Activated CD4-positive, CD25-positive, alpha-beta regulatory T cell treated with anti-CD3 and anti-CD28 coated beads, Interleukin-2, amount 50 U/mL, for 16 hours (primary cell): Measurements from ENCODE around the gene HAUS8.
"Not testable (repeated sequence)": the region's sequence is repeated elsewhere in the genome, so short reads cannot be mapped to it uniquely, and the experiment has no call there.

ENCODE experiments used
- DNase-seq: peaks from one replicate; pipeline ENCODE4 v3.0.0-alpha.2; 2020; ENCODE audit warnings: low read depth, low spot score

HAUS8 gene

GRCh38 chr19:17075035-17075863 lies at the start of gene HAUS8, which contains the start of gene MYO9B:
TSS of gene HAUS8 (minus strand) at chr19:17075452. CDS start at chr19:17075422, 30 bp downstream.
TSS of gene MYO9B (plus strand) at chr19:17075777. CDS start at chr19:17101718, 25,941 bp downstream.
- peak; percentile 100 for DNase-seq

GRCh38 chr19:17124025-17124424 lies 48.8 kb upstream of the HAUS8 start:
- no peak for DNase-seq

- DNase-seq: no peak
These were observed 47.8 kb upstream of the HAUS8 start for GRCh38 chr19:17123041-17123440.

GRCh38 chr19:17121736-17122293 lies 46.6 kb upstream of the HAUS8 start:
- no peak for DNase-seq

GRCh38 chr19:17118957-17119356 lies 43.7 kb upstream of the HAUS8 start:
- DNase-seq: no peak

- no peak for DNase-seq
These were observed 41.9 kb upstream of the HAUS8 start for GRCh38 chr19:17116996-17117702.

- DNase-seq: no peak
These were observed 39.2 kb upstream of the HAUS8 start for GRCh38 chr19:17114414-17114831.

- no peak for DNase-seq
These were observed 38.0 kb upstream of the HAUS8 start for GRCh38 chr19:17113127-17113785.

GRCh38 chr19:17112700-17113099 lies 37.4 kb upstream of the HAUS8 start:
- DNase-seq: no peak

GRCh38 chr19:17112271-17112670 lies 37.0 kb upstream of the HAUS8 start:
- DNase-seq: no peak

- no peak for DNase-seq
These were observed 36.5 kb upstream of the HAUS8 start for GRCh38 chr19:17111766-17112165.

- no peak for DNase-seq
These were observed 35.3 kb upstream of the HAUS8 start for GRCh38 chr19:17110599-17110966.

GRCh38 chr19:17109962-17110598 lies 34.8 kb upstream of the HAUS8 start:
- DNase-seq: no peak

- DNase-seq: no peak
These were observed 34.0 kb upstream of the HAUS8 start for GRCh38 chr19:17109300-17109699.

- no peak for DNase-seq
These were observed 33.2 kb upstream of the HAUS8 start for GRCh38 chr19:17108453-17108784.

GRCh38 chr19:17107546-17108452 lies 32.5 kb upstream of the HAUS8 start:
- no peak for DNase-seq

GRCh38 chr19:17106964-17107363 lies 31.7 kb upstream of the HAUS8 start:
- DNase-seq: not testable (repeated sequence)

GRCh38 chr19:17105556-17105955 lies 30.3 kb upstream of the HAUS8 start:
- DNase-seq: no peak

- no peak for DNase-seq
These were observed 29.4 kb upstream of the HAUS8 start for GRCh38 chr19:17104679-17105078.

- DNase-seq: no peak
These were observed 27.9 kb upstream of the HAUS8 start for GRCh38 chr19:17103177-17103576.
